Activated effector memory CD4-positive, alpha-beta T cell treated with Interleukin-2 at 50 U/mL for 16 hours (primary cell): Measurements from ENCODE around the gene MANSC4.

Experiments used
- DNase-seq: peaks from one replicate; pipeline ENCODE4 v3.0.0-alpha.2; 2020

The MANSC4 gene

DNA sequence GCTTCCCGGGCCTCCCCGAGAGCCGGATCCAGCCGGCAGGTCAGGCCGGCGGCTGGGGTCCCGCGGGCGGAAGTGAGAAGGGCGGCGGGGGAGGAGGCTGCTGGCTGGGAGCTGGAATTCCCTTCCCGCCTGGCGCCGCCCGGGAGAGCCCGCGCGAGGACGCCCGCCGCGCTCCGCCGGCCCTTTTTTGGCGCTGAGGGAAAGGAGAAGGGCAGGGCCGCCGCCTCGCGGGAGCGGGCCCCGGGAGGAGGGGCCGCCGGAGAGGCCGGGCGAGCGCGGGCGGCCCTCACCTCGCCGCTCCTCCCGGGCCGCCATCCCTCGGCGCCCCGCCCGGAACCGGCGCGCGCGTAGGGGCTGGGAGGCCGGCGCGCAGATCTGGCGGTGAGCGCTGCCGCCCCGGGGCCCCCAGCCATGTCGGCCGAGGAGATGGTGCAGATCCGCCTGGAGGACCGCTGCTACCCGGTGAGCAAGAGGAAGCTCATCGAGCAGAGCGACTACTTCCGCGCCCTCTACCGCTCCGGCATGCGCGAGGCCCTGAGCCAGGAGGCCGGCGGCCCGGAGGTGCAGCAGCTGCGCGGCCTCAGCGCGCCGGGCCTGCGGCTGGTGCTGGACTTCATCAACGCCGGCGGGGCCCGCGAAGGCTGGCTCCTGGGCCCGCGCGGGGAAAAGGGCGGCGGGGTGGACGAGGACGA lies at the start of gene MANSC4, which contains the start of gene KLHL42:
Gene MANSC4, minus strand, starts transcription at position 317 of the 692 bp plus-strand sequence. CDS start 8,960 bp downstream, outside the sequence.
Gene KLHL42, plus strand, starts transcription at position 314 of the 692 bp plus-strand sequence. Its CDS starts 98 bp downstream, at position 412.
- DNase-seq: peak; percentile 61

DNA sequence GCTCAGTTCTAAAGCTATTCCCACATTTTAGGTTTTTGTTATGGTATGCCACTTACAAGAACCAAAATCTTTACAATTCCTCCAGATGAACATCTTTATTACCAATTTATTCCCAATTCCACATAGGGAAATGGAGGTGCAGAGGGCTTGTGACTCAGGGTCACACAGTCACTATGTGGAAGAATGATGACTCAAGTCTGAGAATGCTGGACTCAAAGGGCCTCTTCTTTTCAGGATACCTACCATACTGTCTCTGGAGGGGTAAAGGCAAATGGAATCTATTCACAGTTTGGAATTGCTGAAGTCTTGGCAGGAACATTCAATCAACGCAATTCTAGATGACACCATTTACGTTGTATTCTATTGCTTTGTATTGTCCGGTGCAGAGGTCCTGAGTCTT lies 48.2 kb upstream of the MANSC4 start:
- no peak for DNase-seq

DNA sequence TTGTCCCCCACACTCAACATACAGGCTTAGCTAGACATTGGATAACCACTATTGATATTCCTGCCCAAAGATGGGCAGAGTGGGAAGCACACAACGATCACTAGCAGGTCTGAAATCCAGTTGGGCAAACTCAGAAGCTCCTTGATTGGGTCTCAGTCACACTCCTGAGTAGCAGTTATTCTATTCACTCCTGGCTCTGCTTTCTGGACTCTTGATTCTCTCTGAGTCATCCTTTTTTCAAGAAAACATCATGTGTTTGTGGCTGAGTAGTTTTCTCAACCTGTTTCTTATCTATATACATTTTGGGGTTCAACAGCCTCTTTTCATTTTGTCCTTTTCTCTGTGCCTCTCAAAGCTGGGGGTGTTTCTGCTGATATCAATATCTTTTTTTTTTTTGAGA lies 46.0 kb upstream of the MANSC4 start:
- no peak for DNase-seq

DNA sequence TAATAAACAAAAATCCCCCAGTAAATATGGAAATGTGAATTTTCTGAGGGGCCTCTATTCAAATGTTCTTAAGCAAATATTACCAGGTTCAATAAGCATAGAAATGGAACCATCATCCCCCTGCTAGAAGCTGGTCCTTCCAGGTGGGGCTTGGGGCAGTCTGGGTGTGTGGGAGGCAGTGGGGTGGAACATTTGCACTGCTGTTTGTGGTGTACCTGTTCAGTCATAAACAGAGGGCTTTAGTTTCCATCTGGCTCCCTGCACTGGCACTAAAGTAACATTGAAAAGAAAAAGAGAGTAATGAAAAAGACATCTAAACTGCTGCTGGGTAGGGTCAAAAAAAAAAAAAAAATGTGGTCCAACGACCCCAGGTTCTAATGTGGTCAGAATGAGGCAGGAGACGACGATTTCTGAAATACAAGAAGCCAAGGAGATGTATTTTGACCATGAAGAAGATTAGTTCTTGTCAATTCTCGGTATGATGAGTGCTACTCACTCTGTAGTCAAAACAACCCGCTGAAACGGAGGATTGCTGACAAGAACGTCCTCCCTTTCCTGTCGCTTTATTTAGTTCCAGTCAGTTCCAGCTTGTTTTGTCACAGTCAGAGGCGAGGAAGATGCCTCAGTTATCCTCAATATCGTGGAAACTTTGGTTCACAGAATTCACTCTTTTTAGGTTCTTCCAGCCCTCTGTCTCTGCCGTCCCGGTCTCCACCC lies 44.2 kb upstream of the MANSC4 start:
- no peak for DNase-seq

DNA sequence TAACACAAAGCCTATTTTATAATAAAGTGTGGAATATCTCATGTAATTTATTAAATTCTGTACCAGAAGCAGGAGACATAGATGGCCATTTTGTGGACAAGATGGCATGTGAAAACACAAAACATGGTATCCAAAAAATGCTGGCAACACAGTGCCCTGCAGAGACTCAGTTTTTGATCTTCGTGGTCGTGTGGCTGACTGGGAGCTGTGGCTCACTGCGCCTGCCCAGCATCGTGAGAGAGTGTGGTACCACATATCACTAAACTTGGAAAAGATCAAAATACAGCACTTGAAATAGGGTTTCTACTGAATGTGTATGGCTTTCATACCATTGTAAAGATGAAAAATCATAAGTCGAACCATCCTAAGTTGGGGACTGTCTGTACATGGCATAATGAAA lies 43.0 kb upstream of the MANSC4 start:
- no peak for DNase-seq

DNA sequence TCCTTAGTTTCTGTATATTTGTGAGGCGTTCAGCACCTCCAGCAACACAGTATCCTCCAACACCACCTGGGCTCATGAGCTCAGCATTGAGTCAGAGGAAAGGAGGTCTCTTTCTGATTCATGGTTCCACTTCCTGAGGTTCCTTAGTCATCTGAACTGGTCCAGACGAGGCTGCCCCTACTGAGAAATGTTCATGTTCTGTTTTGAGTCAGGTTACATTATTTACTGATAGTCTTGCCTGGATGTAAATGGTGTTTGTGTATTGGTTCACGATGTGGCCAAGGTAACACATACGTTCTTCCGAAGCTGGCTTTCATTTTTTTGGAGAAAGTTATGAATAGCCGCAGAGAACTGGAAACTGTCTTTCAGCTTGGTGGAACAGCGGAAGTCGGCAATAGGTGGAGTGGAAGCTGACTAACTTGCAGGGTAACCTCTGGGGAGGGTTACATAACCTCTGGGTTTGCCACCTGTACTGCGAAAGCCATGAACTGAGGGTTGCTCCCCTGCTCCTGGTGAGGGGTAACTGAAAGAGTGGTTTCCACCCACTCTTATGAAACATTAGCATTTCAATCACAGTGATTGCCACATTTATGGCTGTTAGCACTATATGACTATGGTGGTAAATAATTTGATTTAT lies 42.2 kb upstream of the MANSC4 start:
- DNase-seq: peak; percentile 44

DNA sequence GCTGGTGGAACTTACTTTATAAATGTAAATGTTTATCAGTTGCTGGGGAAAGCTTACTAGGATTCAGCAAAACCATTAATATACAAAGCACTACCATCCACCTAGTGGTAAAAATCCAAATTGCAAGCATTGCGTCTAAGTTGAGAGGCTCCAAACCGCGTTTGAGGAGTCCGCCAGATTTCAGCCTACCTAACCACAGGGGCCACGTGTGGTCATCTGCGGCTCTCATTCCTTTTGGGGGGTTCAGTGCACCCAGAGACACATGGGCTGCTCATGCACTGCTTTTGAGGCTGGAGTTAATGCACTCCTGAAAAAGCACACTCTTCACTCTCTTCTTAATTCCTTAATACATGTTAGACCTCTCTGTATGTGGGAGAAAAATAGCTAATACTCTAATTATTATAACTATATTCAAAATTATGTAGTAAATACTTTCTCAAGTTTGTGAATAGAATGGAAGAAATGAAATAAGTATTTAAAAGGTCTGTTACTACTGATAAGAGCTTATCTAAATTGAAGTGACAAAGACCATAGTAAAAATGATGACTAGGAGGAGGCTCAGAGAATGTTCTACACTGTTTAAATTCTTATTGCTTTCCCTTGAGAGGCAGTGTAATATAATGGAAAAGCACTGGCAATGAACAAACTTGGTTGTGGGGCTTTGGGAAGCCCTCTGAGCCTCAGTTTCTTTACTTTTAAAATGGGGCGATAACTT lies 41.4 kb upstream of the MANSC4 start:
- DNase-seq: peak; percentile 14

DNA sequence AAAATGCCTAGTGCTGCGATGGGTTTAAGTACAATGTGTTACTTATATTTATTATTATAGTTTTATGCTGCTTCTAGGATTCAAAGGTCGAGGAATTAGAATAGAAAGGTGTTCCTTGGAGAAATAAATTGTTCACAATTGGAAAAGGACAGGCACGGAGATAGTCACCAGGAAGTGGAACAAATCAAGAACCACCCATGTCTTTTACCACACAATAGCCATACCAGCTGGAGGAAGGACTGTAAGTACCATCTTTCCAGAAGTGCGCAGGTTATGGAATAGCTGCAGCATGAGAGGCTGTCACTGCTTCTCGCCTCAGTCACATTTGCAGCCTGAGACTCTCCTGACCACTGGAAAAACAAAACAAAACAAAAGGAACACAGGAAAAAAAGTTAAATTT lies 40.5 kb upstream of the MANSC4 start:
- no peak for DNase-seq

DNA sequence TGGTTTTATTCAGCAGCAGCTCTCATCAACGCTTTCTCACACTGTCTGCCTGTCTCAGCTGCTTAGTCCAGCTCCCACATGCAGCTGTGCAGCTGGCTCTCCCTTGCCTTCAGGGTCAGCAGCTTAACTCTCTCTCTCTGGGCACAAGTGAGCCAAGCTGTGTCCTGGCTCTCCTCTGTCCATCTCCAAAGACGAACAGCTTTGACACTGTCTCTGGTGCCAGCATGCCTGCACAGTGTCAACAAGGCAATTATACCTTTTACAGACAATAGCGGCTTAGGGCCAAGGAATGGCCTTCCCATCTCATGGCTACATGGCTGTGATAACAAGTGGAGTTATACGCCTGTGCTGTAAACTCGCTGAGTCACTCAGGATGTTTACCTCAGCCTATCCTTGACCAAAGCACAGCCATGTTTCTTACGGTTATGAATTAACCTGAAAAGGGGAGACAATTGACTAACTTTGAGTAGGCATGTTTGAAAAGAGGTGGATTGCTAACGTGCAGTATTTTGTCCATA lies 38.4 kb upstream of the MANSC4 start:
- no peak for DNase-seq

DNA sequence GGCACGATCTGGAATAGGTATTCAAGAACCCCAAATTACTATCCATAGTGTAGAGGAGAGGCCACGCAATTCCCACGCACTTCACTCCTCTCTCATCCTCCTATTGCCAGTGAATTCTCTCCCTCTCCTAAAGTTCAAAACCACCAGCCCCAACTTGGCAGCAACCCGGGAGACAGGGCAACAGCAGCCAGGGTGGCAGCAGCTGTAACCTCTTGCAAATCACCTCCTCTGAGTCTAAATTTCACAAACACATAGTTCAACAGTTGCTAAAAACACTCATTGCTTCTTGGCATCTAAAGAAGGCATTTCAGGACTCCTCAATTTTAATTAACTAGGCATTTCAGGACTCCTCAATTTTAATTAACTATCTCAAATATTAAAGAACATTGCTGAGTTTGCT lies 37.7 kb upstream of the MANSC4 start:
- DNase-seq: no peak

DNA sequence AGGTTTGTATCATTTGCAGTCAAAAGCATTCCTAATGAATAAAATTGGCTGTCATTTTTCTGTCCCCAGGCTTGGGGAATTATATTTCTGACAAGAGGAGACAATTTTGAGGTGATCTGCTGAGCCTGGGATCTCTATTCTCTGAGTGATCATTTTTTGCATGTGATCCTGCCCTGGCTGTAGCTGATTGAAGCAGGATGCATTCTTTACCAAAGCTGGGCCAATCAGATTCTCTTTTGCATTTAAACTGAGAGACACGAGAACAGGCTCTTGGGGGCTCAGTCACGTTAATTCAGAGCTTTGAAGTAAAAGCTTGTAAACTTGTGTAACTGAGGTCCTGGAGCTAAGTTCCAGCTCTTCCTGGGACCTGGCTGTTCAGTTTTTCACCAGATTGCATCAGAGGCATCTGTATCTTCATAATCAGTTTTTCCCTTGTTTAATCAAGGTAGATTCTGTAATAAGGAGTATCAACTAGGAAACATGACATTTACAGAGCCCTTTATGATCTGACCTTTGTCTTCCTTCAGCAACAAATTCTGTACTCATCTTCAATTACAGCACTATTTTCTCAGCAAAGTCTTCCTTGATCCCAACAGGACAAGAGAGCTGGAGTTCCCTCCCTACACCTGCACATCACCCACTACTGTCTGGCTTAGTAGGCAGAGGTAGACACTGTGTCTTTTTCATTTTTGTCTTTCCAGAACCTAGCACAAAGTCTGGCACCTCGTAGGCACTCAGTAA lies 35.0 kb upstream of the MANSC4 start:
- DNase-seq: no peak

DNA sequence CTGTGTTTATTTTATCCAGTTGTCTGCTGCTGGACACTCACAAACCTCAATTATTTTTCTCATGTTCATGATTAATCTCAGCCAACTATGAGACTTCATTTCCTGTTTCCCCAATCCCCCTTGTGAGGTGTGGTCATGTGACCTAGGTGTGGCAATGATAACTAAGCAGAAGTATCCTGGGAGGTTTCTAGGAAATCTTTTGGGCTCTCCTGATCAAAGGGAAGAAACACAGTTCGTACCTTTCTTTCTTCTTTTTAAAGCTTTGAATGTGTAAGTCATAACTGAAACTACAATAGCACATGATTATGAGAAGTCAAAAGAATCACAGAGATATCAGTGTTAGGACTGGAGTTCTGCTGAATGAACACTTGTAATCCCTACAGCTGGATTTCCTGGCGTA lies 34.4 kb upstream of the MANSC4 start:
- no peak for DNase-seq

DNA sequence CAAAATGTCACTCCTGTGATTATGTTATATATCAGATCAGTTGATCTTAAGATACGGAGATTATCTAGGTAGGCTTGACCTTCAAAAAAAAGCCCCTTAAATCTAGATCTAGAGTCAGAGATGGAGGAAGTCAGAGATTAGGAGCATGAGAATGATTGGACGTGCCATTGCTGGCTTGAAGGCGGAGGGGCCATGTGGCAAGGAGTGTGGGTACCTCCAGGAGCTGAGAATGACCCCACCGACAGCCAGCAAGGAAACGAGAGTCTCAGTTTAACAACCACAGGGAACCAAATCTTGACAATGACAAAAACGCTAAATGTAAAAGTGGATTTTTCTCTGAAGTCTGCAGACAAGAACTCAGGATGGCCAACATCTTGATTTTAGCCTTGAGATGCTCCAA lies 32.5 kb upstream of the MANSC4 start:
- no peak for DNase-seq

DNA sequence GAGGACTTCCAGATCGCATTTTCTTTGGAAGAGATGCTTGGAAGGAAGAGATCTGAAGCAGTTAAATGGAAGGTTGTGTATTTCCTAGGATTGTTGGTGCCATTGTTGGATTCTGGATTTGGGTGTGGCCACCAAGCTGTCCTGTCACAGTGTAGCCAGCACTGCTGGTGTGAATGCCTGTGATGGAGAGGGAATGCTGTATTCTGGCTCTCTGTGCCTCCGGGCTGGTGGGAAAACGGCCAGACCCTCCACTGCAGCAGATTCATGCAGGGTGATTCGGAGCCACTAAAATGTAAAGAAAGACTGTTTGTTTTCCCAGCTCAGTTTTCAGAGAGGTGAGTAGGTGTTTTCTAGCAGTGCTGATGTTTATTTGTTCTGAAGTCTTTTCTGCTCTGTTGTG lies 30.7 kb upstream of the MANSC4 start:
- no peak for DNase-seq

DNA sequence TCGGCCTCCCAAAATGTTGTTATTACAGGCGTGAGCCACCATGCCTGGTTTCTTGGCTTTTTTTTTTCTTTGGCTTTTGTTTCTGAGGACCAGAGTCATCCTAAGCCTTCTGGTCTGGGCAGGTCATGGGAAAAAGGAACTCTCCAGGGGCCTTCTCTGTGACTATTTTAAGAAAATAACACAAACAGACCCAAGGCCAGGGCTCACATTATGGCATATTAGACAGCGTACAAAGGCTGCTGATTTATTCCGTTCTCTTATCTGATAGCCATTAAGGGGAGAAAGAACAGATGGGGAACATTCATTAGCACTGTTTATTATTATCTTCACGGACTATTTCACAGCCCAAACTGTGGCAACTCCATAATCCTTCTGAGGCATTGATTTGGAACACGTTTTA lies 28.8 kb upstream of the MANSC4 start:
- no peak for DNase-seq

DNA sequence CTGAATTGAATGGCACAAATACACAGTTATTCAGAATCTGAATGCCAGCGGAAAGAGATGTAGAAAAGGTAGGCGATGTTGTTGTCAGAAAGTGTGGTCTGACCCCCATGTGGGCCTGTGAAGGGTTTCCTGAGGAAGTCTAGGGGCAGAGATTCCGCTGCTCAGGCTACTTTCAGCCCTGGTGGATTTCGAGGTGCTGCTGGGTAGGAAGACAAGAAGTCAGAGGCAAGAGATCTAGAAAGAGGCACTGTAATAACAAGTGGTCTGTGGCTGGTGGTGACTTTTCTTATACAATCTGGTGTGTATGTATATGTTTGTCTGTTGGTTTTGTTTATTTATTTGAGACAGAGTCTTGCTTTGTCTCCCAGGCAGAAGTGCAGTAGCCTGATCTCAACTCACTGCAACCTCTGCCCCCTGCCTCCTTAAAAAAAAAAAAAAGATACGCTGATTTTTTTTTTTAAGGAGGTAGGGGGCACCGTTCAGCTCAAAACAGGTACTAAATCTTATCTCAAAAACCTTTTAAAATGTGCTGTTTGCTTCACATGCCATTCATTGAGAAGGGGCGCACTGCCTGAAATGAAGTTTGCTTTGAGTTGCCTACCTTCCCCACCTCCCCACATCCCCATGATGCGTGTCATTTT lies 27.1 kb upstream of the MANSC4 start:
- DNase-seq: peak; percentile 11

DNA sequence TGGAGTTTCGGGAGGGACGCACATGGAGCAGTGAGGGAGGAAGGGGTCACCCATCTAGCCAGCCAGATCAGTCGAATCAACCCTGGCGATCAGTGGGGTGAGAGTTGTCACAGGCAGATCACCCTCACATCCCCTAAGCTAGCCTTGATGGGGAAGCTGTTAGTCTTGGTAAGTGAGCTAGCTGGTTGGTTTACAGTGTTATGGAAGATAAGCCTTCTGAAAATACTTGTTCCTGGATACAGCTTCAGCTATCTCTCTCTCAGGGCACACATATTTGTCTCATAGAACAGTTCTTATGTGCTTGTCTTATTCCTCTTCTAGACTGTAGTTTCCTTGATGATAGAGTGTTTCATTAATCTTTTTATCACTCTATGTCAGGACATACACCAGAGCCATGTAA lies 26.2 kb upstream of the MANSC4 start:
- DNase-seq: no peak

DNA sequence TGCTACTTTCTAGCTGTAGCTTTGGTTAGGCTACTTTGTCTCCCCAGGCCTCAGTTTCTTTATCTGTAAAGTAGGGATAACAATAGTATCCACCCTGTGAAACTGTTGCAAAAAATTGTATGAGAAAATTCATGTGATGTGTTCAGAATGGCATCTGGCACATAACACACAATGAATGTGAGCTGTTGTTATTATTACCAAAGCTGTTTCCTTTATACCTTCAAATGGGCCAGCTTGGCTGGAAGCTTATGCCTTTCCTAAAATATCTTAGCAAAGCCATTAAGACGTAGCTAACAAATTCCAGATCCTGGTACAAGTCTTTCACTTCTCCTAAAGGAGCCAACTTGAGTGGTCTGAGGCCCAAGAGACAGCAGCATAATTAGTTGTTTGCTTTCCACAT lies 25.2 kb upstream of the MANSC4 start:
- no peak for DNase-seq

DNA sequence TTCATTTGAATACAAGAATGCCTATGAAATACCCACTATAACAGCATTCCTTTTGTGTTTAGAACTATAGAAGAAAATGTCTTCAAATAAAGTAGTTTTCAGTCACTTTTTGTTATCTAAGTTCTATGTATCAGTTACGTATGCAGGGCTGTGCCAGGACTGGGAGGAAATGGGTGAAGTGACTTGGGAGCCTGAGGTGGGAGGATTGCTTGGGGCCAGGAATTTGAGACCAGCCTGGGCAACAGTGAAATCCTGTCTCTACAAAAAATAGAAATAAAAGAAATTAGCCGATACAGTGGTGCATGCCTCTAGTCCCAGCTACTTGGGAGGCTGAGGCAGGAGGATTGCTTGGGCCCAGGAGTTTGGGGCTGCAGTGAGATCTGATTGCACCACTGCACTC lies 22.9 kb upstream of the MANSC4 start:
- DNase-seq: no peak

DNA sequence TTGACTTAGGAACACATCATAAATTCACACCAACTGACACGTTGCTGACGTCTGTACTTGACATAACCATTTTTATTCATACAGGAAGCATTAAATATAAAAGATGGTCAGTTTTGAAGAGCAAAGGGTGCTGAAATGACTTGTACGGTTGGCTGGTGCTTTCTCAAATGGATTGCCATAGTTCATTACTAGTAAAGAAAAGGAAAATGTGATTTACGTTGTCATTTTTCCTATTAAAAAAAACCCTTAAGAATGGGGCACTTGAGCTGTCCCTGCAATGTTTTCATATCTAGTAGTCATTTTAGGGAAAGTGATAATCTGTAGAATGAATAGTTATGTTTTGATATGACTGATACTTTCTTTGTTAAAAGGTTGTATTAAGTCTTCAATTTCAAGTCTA lies 22.5 kb upstream of the MANSC4 start:
- DNase-seq: no peak

DNA sequence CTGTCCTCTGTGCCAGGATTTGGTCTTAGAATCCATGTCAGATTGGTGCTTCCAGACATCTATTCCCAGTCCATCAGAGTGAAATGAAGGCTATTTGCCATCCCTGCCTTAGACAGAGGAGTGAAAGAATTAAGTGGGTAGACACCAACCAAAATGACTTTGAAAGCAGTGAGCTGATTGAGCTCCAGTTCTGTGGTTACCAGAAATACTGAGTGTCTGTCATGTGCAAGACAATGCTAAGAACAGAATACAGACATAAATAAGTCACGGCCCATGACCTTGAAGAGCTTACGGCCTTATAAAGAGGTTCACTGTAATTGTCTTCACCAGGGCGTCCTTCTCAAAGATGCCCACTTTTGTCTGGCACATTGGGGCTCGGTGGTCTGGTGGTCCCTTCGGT lies 21.6 kb upstream of the MANSC4 start:
- no peak for DNase-seq

DNA sequence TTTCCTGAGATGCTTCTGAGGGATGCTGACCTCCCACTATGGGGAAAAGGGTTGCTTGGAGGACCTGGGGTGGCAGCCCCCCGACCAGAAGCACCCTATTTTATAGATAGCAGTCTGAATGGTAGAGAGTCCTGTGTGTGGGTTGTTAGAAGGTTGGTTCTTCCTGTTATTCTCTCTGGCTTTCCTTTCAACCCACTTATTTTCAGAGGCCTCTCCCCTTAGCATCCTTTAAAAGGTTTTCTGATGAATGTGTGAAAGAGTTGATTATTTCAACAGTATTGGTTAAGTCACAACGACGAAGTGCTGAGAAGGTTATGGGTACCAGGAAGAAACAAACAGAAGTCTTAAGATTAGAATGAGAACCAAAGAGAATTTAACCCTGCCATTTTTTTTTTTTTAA lies 20.8 kb upstream of the MANSC4 start:
- no peak for DNase-seq
